GM12892 (cell line): Measurements from ENCODE around the gene MAP1LC3C.

Experiments used
- POLR2A ChIP-seq: IDR thresholded peaks from 2 replicates; pipeline ENCODE4 v1.6.1; 2011; ENCODE audit warnings: low read depth, low read length, control low read depth
- TAF1 ChIP-seq: IDR thresholded peaks from 2 replicates; pipeline ENCODE4 v1.6.1; 2011; ENCODE audit warnings: low read depth, mild to moderate bottlenecking, control low read depth, low read length, borderline replicate concordance

GRCh38 chr1:241964550-241965282 lies 34.2 kb downstream of the MAP1LC3C start:
- TF ChIP-seq TAF1 (no peak), POLR2A (no peak)
